Fibroblast of lung (primary cell): ENCODE measurements around the gene UGT2A2. TPM values are rescaled to one million over a fixed set of nuclear protein-coding genes. Genes with fewer than 3 reads are reported as not detected.
"Not testable (repeated sequence)": the region's sequence is repeated elsewhere in the genome, so short reads cannot be mapped to it uniquely, and the experiment has no call there.

Source experiments
- DNase-seq, 2 donors: peaks; one replicate each; pipeline versions ENCODE4 v3.0.0 to v3.0.0-alpha.2; 2010; ENCODE audit warnings: low read depth in 2 of 2
- H2AFZ ChIP-seq: 2 replicates; pipeline ENCODE4 v1.5.1; 2012; ENCODE audit warnings: low read length, control low read depth, inconsistent platforms
- H3K27ac ChIP-seq: 2 replicates; pipeline ENCODE4 v1.5.1; 2011; ENCODE audit warnings: low read length, control low read depth; ENCODE audit not compliant: insufficient read depth
- H3K27me3 ChIP-seq: 2 replicates; pipeline ENCODE4 v1.5.1; 2011; ENCODE audit warnings: mild to moderate bottlenecking, low read length; ENCODE audit not compliant: control insufficient read depth, insufficient read depth
- H3K36me3 ChIP-seq: 2 replicates; pipeline ENCODE4 v1.5.1; 2011; ENCODE audit warnings: low read length; ENCODE audit not compliant: control insufficient read depth, insufficient read depth
- H3K4me1 ChIP-seq: 2 replicates; pipeline ENCODE4 v1.5.1; 2011; ENCODE audit warnings: low read length; ENCODE audit not compliant: control insufficient read depth, insufficient read depth; ENCODE audit errors: extremely low read depth
- H3K4me2 ChIP-seq: 2 replicates; pipeline ENCODE4 v1.5.1; 2011; ENCODE audit warnings: low read length, control low read depth; ENCODE audit not compliant: insufficient read depth; ENCODE audit errors: extremely low read depth
- H3K4me3 ChIP-seq, 4 experiments: fragments of 200-600 bp in 1 of 4; sonication (generic) in 1 of 4; replicated peaks in 1 of 4; 2 replicates each; pipeline ENCODE4 v1.5.1; 2011 to 2016; ENCODE audit warnings: low read length in 4 of 4, low read depth in 3 of 4, mild to moderate bottlenecking in 3 of 4, control low read depth in 2 of 4, inconsistent platforms in 1 of 4, mixed read lengths in 1 of 4; ENCODE audit not compliant: insufficient read depth in 1 of 4; ENCODE audit errors: control extremely low read depth in 1 of 4
- H3K79me2 ChIP-seq: 2 replicates; pipeline ENCODE4 v1.5.1; 2012; ENCODE audit warnings: mild to moderate bottlenecking, low read length, inconsistent platforms; ENCODE audit not compliant: control insufficient read depth, insufficient read depth
- H3K9ac ChIP-seq: 2 replicates; pipeline ENCODE4 v1.5.1; 2011; ENCODE audit warnings: mild to moderate bottlenecking, low read length, control low read depth; ENCODE audit not compliant: insufficient read depth
- H3K9me3 ChIP-seq: 2 replicates; pipeline ENCODE4 v1.5.1; 2012; ENCODE audit warnings: low read depth, low read length; ENCODE audit not compliant: control insufficient read depth, insufficient read depth
- H4K20me1 ChIP-seq: 2 replicates; pipeline ENCODE4 v1.5.1; 2011; ENCODE audit warnings: low read length; ENCODE audit not compliant: control insufficient read depth, insufficient read depth; ENCODE audit errors: extremely low read depth
- CTCF ChIP-seq, 2 donors: IDR thresholded peaks in 1 of 2; conservative IDR thresholded peaks in 1 of 2; 1 replicate in 1 of 2; 2 replicates in 1 of 2; pipeline ENCODE4 v1.5.1; 2011 to 2012; ENCODE audit warnings: low read length in 2 of 2, control low read depth in 1 of 2, inconsistent platforms in 1 of 2, low read depth in 1 of 2, mild to moderate bottlenecking in 1 of 2
- EZH2 ChIP-seq: IDR thresholded peaks from 2 replicates; pipeline ENCODE4 v1.5.1; 2012; ENCODE audit warnings: low read length, control low read depth, mild to moderate bottlenecking; ENCODE audit errors: missing control alignments
- polyA minus RNA-seq: library from RNA; depleted of rRNA, polyadenylated mRNA; stranded (reverse); fragments of >200 nt; gene quantifications from 2 replicates; pipeline ENCODE4 v1.2.3, GENCODE V29; 2011; ENCODE audit warnings: low replicate concordance
- polyA plus RNA-seq, 2 donors: library from polyadenylated mRNA; depleted of rRNA in 1 of 2; stranded (reverse) in 1 of 2; unstranded in 1 of 2; fragments of >200 nt; gene quantifications; 2 replicates each; pipeline ENCODE4 v1.2.1, GENCODE V29; 2011 to 2012; ENCODE audit warnings: missing spikeins in 1 of 2
- total RNA-seq: library from RNA; depleted of rRNA; stranded (reverse); fragments of >200 nt; gene quantifications from 2 replicates; pipeline ENCODE4 v1.2.1, GENCODE V29; 2014

Gene UGT2A2
- total RNA-seq: not detected in 2 replicates
- polyA plus RNA-seq: not detected in 2 replicates
- polyA plus RNA-seq (2012): not detected in 2 replicates
- polyA minus RNA-seq: not detected in 2 replicates

- no peak within 1 kb of the TSS for H3K27ac ChIP-seq
- no peak within 1 kb of the TSS for H2AFZ ChIP-seq
- no peaks in the 10 kb centered on the region for H3K9me3 ChIP-seq
- H3K4me3 ChIP-seq: no peak within 1 kb of the TSS
- H3K27me3 ChIP-seq: no peaks in the 10 kb centered on the region
- no peak for DNase-seq
- no peak within 1 kb of the TSS for H3K9ac ChIP-seq
- no peak within 1 kb of the TSS for H3K4me2 ChIP-seq
- H4K20me1 ChIP-seq: no peaks in the 10 kb centered on the region
- H3K36me3 ChIP-seq: no peaks in the 10 kb centered on the region
- no peaks in the 10 kb centered on the region for H3K79me2 ChIP-seq
- no peaks in the 10 kb centered on the region for H3K4me1 ChIP-seq
- no peak for TF ChIP-seq EZH2
- no peak for TF ChIP-seq CTCF (conservative IDR thresholded peaks at IDR 0.05 in 1 of 2, IDR thresholded peaks at IDR 0.05 in 1 of 2; ENCODE audit: low read depth in 1 of 2, low read length in 2 of 2)
Observed at GRCh38 chr4:69639542-69639941, at the start of gene UGT2A2. Gene UGT2A2, minus strand, starts transcription at chr4:69639642. Its CDS starts 2 bp downstream, at chr4:69639640.

- Histone ChIP-seq H3K9ac (no peak overlapping the region), H3K79me2 (no peaks in the 10 kb centered on the region), H3K4me1 (no peaks in the 10 kb centered on the region), H3K4me2 (no peak overlapping the region), H3K36me3 (no peaks in the 10 kb centered on the region), H3K27ac (no peak overlapping the region), H3K9me3 (no peaks in the 10 kb centered on the region), H2AFZ (no peak overlapping the region), H3K27me3 (no peaks in the 10 kb centered on the region), H4K20me1 (no peaks in the 10 kb centered on the region), H3K4me3 (no peak overlapping the region)
- no peak for TF ChIP-seq CTCF (conservative IDR thresholded peaks at IDR 0.05 in 1 of 2, IDR thresholded peaks at IDR 0.05 in 1 of 2; ENCODE audit: low read depth in 1 of 2, low read length in 2 of 2)
- TF ChIP-seq EZH2: no peak
- DNase-seq: no peak
Observed at GRCh38 chr4:69684804-69685203, 45.4 kb upstream of the UGT2A2 start.

GRCh38 chr4:69668680-69669079 is 29.2 kb upstream of the UGT2A2 start:
- Histone ChIP-seq H3K9ac (no peak overlapping the region), H4K20me1 (no peaks in the 10 kb centered on the region), H3K27ac (no peak overlapping the region), H2AFZ (no peak overlapping the region), H3K4me1 (no peaks in the 10 kb centered on the region), H3K4me3 (no peak overlapping the region), H3K36me3 (no peaks in the 10 kb centered on the region), H3K79me2 (no peaks in the 10 kb centered on the region), H3K27me3 (no peaks in the 10 kb centered on the region), H3K9me3 (no peaks in the 10 kb centered on the region), H3K4me2 (no peak overlapping the region)
- TF ChIP-seq CTCF (conservative IDR thresholded peaks at IDR 0.05 in 1 of 2, IDR thresholded peaks at IDR 0.05 in 1 of 2; ENCODE audit: low read depth in 1 of 2, low read length in 2 of 2) (no peak), EZH2 (no peak)
- DNase-seq: no peak

- H3K4me1 ChIP-seq, DNase-seq, H3K36me3 ChIP-seq, H2AFZ ChIP-seq, H3K4me2 ChIP-seq, H3K79me2 ChIP-seq, H3K27me3 ChIP-seq, H4K20me1 ChIP-seq, H3K4me3 ChIP-seq, H3K9ac ChIP-seq, H3K27ac ChIP-seq, H3K9me3 ChIP-seq: not testable (repeated sequence)
Observed at GRCh38 chr4:69664009-69664408, 24.6 kb upstream of the UGT2A2 start.

GRCh38 chr4:69661130-69661803 is 21.8 kb upstream of the UGT2A2 start:
- not testable (repeated sequence) for H3K36me3 ChIP-seq, H3K4me3 ChIP-seq, H3K27me3 ChIP-seq, H3K27ac ChIP-seq, H3K9ac ChIP-seq, H2AFZ ChIP-seq, H3K9me3 ChIP-seq, DNase-seq, H3K4me2 ChIP-seq, H4K20me1 ChIP-seq, H3K79me2 ChIP-seq, H3K4me1 ChIP-seq
